ENCODE results near the gene RASAL2.

The RASAL2 gene

GRCh38 chr1:178096421-178096820 lies 2.5 kb downstream of the RASAL2 start:
- TF ChIP-seq, protein P1, sequence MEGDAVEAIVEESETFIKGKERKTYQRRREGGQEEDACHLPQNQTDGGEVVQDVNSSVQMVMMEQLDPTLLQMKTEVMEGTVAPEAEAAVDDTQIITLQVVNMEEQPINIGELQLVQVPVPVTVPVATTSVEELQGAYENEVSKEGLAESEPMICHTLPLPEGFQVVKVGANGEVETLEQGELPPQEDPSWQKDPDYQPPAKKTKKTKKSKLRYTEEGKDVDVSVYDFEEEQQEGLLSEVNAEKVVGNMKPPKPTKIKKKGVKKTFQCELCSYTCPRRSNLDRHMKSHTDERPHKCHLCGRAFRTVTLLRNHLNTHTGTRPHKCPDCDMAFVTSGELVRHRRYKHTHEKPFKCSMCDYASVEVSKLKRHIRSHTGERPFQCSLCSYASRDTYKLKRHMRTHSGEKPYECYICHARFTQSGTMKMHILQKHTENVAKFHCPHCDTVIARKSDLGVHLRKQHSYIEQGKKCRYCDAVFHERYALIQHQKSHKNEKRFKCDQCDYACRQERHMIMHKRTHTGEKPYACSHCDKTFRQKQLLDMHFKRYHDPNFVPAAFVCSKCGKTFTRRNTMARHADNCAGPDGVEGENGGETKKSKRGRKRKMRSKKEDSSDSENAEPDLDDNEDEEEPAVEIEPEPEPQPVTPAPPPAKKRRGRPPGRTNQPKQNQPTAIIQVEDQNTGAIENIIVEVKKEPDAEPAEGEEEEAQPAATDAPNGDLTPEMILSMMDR (IDR thresholded peaks at IDR 0.05; ENCODE audit: low read depth, low read length), result no peak
- no peak overlapping the region for H3K4me3 ChIP-seq (ENCODE audit: low read depth, low read length)

DNA sequence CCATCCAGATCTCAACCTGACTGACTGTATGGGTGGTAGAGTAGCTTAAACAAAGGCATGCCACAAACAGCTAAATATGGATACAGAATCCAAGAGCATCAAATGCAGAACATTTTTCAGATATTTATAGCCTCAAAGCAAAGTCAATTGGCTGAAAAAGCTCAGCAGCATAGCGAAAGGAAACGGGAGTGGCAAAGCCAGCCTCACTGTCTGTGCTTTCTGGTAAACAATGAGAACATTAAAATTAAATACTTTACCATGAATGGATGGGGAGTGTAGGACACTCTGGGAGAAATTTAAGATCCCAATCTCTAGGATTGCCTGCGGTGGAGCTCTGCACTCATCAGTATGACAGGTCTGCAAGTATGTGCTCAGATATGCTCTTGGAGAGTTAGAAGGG lies 4.4 kb downstream of the RASAL2 start:
- H3K4me3 ChIP-seq (ENCODE audit: low read depth, low read length), result no peak overlapping the region
- no peak for DNase-seq (ENCODE audit: low read depth, low spot score)
- TF ChIP-seq, protein P1 (IDR thresholded peaks at IDR 0.05; ENCODE audit: low read depth, low read length), result no peak
- in situ Hi-C loops (cut with HindIII; ENCODE audit: low sequenced_read_pairs), result no loop called here

More at GRCh38 chr1:178096421-178096820, 2.5 kb downstream of the RASAL2 start:
- DNase-seq (ENCODE audit: low read depth, low spot score), result no peak
- in situ Hi-C loops (cut with HindIII; ENCODE audit: low sequenced_read_pairs), result no loop called here

DNA sequence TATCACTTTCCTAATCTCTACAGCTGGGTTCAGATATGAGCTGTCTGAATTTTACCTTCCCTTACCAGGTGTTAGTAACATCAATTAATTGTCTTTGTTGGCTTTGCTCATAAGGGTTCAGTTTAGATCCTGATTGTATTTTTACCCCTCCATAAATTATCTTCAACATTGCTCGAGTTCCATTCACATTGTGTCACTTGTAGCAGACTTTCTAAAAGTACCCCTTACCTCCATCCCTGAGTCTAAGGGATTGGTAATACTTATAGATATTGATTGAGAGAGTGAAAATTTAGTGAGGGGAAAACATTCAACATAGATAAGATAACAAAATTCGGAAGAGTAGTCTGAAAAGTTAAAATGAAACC lies 7.3 kb downstream of the RASAL2 start:
- TF ChIP-seq, protein P1 (IDR thresholded peaks at IDR 0.05; ENCODE audit: low read depth, low read length), result no peak
- H3K4me3 ChIP-seq (ENCODE audit: low read depth, low read length), result no peak overlapping the region
- DNase-seq (ENCODE audit: low read depth, low spot score), result no peak
- in situ Hi-C loops (cut with HindIII; ENCODE audit: low sequenced_read_pairs), result no loop called here

GRCh38 chr1:178101654-178102053 lies 7.8 kb downstream of the RASAL2 start:
- TF ChIP-seq, protein P1 (IDR thresholded peaks at IDR 0.05; ENCODE audit: low read depth, low read length), result no peak
- no peak overlapping the region for H3K4me3 ChIP-seq (ENCODE audit: low read depth, low read length)
- no peak for DNase-seq (ENCODE audit: low read depth, low spot score)
- in situ Hi-C loops (cut with HindIII; ENCODE audit: low sequenced_read_pairs), result no loop called here

DNA sequence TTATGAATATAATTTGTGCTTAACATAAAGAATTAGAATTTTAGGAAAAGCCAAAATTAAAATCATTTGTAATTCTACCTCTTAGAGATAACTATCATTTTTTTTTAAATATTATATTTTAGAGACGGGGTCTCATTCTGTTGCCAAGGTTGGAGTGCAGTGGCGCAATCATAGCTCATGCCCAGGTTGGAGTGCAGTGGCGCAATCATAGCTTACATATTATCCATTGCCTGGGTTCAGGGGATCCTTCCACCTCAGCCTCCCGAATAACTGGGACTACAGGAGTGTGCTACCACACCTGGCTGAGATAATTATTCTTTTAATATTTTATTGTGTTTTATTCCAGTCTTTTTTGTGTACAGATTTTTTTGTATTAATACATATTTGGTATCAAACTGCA lies 8.3 kb downstream of the RASAL2 start:
- in situ Hi-C loops (cut with HindIII; ENCODE audit: low sequenced_read_pairs), result no loop called here
- no peak for DNase-seq (ENCODE audit: low read depth, low spot score)

DNA sequence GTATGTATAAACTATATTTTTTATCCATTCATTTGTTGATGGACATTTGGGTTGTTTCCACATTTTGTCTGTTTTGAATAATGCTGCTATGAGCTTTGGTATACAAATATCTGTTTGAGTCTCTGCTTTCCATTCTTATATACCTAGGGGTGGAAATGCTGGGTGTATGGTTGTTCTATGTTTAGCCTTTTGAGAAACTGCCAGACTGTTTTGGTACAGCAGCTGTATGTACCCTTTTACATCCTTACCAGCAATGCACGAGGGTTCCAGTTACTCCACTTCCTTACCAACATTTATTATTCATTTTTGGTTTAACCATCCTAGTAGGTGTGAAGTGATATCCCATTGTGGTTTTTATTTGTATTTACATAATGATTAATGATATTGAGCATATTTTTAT lies 13.9 kb downstream of the RASAL2 start:
- H3K4me3 ChIP-seq (ENCODE audit: low read depth, low read length), result no peak overlapping the region
- in situ Hi-C loops (cut with HindIII; ENCODE audit: low sequenced_read_pairs), result no loop called here
- TF ChIP-seq, protein P1 (IDR thresholded peaks at IDR 0.05; ENCODE audit: low read depth, low read length), result no peak
- DNase-seq (ENCODE audit: low read depth, low spot score), result no peak

More for the DNA sequence above, 8.3 kb downstream of the RASAL2 start:
- no peak overlapping the region for H3K4me3 ChIP-seq (ENCODE audit: low read depth, low read length)
- TF ChIP-seq, protein P1 (IDR thresholded peaks at IDR 0.05; ENCODE audit: low read depth, low read length), result no peak

Data from astrocyte of the spinal cord (primary cell).